Measurements from ENCODE around the gene SLC25A19.
"Not testable (repeated sequence)": the region's sequence is repeated elsewhere in the genome, so short reads cannot be mapped to it uniquely, and the experiment has no call there.

SLC25A19 gene

GRCh38 chr17:75289832-75290337 lies 652 bp upstream of the SLC25A19 start:
- H3K36me3 Mint-ChIP-seq (ENCODE audit: insufficient read depth) = peaks cover 19% of the 10 kb centered on the region
- no peaks in the 10 kb centered on the region for H3K27me3 Mint-ChIP-seq
- peak overlapping the region; percentile 98 to 99 for H3K27ac Mint-ChIP-seq
- no peaks in the 10 kb centered on the region for H3K9me3 Mint-ChIP-seq
- ATAC-seq (replicated peaks) (peak; percentile 36), DNase-seq (peak in 2 of 3 experiments; percentile 55 to 63)
- H3K4me3 Mint-ChIP-seq = peak overlapping the region; percentile 96 to 99
- peaks cover 10 to 12% of the 10 kb centered on the region in 2 donors for H3K4me1 Mint-ChIP-seq (ENCODE audit: low read depth in 2 of 2)

- Mint-ChIP-seq H3K27me3 (no peaks in the 10 kb centered on the region), H3K4me3 (peak overlapping the region; percentile 96 to 99), H3K27ac (peak overlapping the region; percentile 98 to 99), H3K4me1 (ENCODE audit: low read depth in 2 of 2) (peaks cover 10 to 12% of the 10 kb centered on the region in 2 donors), H3K9me3 (no peaks in the 10 kb centered on the region), H3K36me3 (ENCODE audit: insufficient read depth) (peaks cover 19% of the 10 kb centered on the region)
- peak in 2 of 3 experiments; percentile 17 to 35 for DNase-seq
- peak; percentile 7 for ATAC-seq (replicated peaks)
Observed at GRCh38 chr17:75288770-75289114, 491 bp downstream of the SLC25A19 start.

GRCh38 chr17:75288359-75288758 lies 874 bp downstream of the SLC25A19 start:
- Mint-ChIP-seq H3K4me3 (peak overlapping the region; percentile 96 to 99), H3K4me1 (ENCODE audit: low read depth in 2 of 2) (peaks cover 10 to 14% of the 10 kb centered on the region in 2 donors), H3K9me3 (no peaks in the 10 kb centered on the region), H3K27ac (peak overlapping the region; percentile 22 to 98), H3K27me3 (no peaks in the 10 kb centered on the region), H3K36me3 (ENCODE audit: insufficient read depth) (peaks cover 21% of the 10 kb centered on the region)
- no peak for ATAC-seq (replicated peaks)
- DNase-seq = no peak

GRCh38 chr17:75287221-75287620 lies 2.0 kb downstream of the SLC25A19 start:
- DNase-seq = no peak
- H3K4me3 Mint-ChIP-seq = no peak overlapping the region
- H3K4me1 Mint-ChIP-seq (ENCODE audit: low read depth in 2 of 2) = peaks cover 10 to 14% of the 10 kb centered on the region in 2 donors
- no peaks in the 10 kb centered on the region for H3K9me3 Mint-ChIP-seq
- H3K27ac Mint-ChIP-seq = no peak overlapping the region
- peaks cover 24% of the 10 kb centered on the region for H3K36me3 Mint-ChIP-seq (ENCODE audit: insufficient read depth)
- ATAC-seq (replicated peaks) = no peak
- H3K27me3 Mint-ChIP-seq = no peaks in the 10 kb centered on the region

GRCh38 chr17:75285123-75285522 lies 4.1 kb downstream of the SLC25A19 start:
- no peak overlapping the region for H3K4me3 Mint-ChIP-seq
- peaks cover 6 to 14% of the 10 kb centered on the region in 2 donors for H3K4me1 Mint-ChIP-seq (ENCODE audit: low read depth in 2 of 2)
- H3K36me3 Mint-ChIP-seq (ENCODE audit: insufficient read depth) = peaks cover 30% of the 10 kb centered on the region
- DNase-seq = no peak
- ATAC-seq (replicated peaks) = no peak
- H3K27me3 Mint-ChIP-seq = no peaks in the 10 kb centered on the region
- H3K27ac Mint-ChIP-seq = no peak overlapping the region
- H3K9me3 Mint-ChIP-seq = no peaks in the 10 kb centered on the region

GRCh38 chr17:75280189-75280588 lies 9.0 kb downstream of the SLC25A19 start:
- peaks cover 29% of the 10 kb centered on the region for H3K36me3 Mint-ChIP-seq (ENCODE audit: insufficient read depth)
- not testable (repeated sequence) for H3K9me3 Mint-ChIP-seq; H3K27ac Mint-ChIP-seq; H3K4me1 Mint-ChIP-seq (ENCODE audit: low read depth in 2 of 2); DNase-seq; ATAC-seq (replicated peaks); H3K4me3 Mint-ChIP-seq; H3K27me3 Mint-ChIP-seq

GRCh38 chr17:75277664-75278071 lies 11.6 kb downstream of the SLC25A19 start:
- no peak overlapping the region for H3K4me3 Mint-ChIP-seq

GRCh38 chr17:75273977-75274708 lies 15.1 kb downstream of the SLC25A19 start:
- Mint-ChIP-seq H3K4me3 (peak overlapping the region; percentile 11 to 41), H3K27ac (peak overlapping the region; percentile 67 to 79), H3K36me3 (ENCODE audit: insufficient read depth) (peaks cover 15% of the 10 kb centered on the region), H3K4me1 (ENCODE audit: low read depth in 2 of 2) (peaks cover 19 to 20% of the 10 kb centered on the region in 2 donors), H3K9me3 (no peaks in the 10 kb centered on the region), H3K27me3 (no peaks in the 10 kb centered on the region)
- ATAC-seq (replicated peaks) = no peak
- no peak for DNase-seq

More at GRCh38 chr17:75277664-75278071, 11.6 kb downstream of the SLC25A19 start:
- DNase-seq (no peak), ATAC-seq (replicated peaks) (no peak)
- H3K27me3 Mint-ChIP-seq = no peaks in the 10 kb centered on the region
- peaks cover 24% of the 10 kb centered on the region for H3K36me3 Mint-ChIP-seq (ENCODE audit: insufficient read depth)
- peaks cover 4 to 10% of the 10 kb centered on the region in 2 donors for H3K4me1 Mint-ChIP-seq (ENCODE audit: low read depth in 2 of 2)
- H3K9me3 Mint-ChIP-seq = no peaks in the 10 kb centered on the region
- no peak overlapping the region for H3K27ac Mint-ChIP-seq

GRCh38 chr17:75272848-75273184 lies 16.4 kb downstream of the SLC25A19 start:
- DNase-seq = no peak
- Mint-ChIP-seq H3K9me3 (no peaks in the 10 kb centered on the region), H3K36me3 (ENCODE audit: insufficient read depth) (peaks cover 10% of the 10 kb centered on the region), H3K27me3 (no peaks in the 10 kb centered on the region), H3K4me1 (ENCODE audit: low read depth in 2 of 2) (peaks cover 20 to 22% of the 10 kb centered on the region in 2 donors), H3K4me3 (peak overlapping the region; percentile 18 to 86), H3K27ac (peak overlapping the region; percentile 79 to 84)
- ATAC-seq (replicated peaks) = no peak

- Mint-ChIP-seq H3K27ac (peak overlapping the region; percentile 79 to 84), H3K36me3 (ENCODE audit: insufficient read depth) (peaks cover 6% of the 10 kb centered on the region), H3K4me1 (ENCODE audit: low read depth in 2 of 2) (peaks cover 20 to 22% of the 10 kb centered on the region in 2 donors), H3K9me3 (no peaks in the 10 kb centered on the region), H3K27me3 (no peaks in the 10 kb centered on the region), H3K4me3 (peak overlapping the region; percentile 81 to 86)
- ATAC-seq (replicated peaks) = no peak
- no peak for DNase-seq
Observed at GRCh38 chr17:75271955-75272847, 17.0 kb downstream of the SLC25A19 start.

- H3K36me3 Mint-ChIP-seq (ENCODE audit: insufficient read depth) = peaks cover 10% of the 10 kb centered on the region
- peaks cover 20 to 22% of the 10 kb centered on the region in 2 donors for H3K4me1 Mint-ChIP-seq (ENCODE audit: low read depth in 2 of 2)
Observed at GRCh38 chr17:75271233-75271954, 17.8 kb downstream of the SLC25A19 start.

GRCh38 chr17:75270966-75271232 lies 18.3 kb downstream of the SLC25A19 start, which contains the start of gene MIF4GD:
Gene MIF4GD, minus strand, starts transcription at chr17:75271231. Its CDS starts 1,036 bp downstream, at chr17:75270195.
- no peak for ATAC-seq (replicated peaks)
- Mint-ChIP-seq H3K27ac (peak within 1 kb of the TSS; percentile 84 to 87), H3K36me3 (ENCODE audit: insufficient read depth) (peaks cover 15% of the 10 kb centered on the region), H3K4me1 (ENCODE audit: low read depth in 2 of 2) (peaks cover 20 to 22% of the 10 kb centered on the region in 2 donors), H3K4me3 (peak within 1 kb of the TSS; percentile 83 to 86), H3K27me3 (no peaks in the 10 kb centered on the region), H3K9me3 (no peaks in the 10 kb centered on the region)
- no peak for DNase-seq

More at GRCh38 chr17:75271233-75271954, 17.8 kb downstream of the SLC25A19 start:
- H3K4me3 Mint-ChIP-seq = peak overlapping the region; percentile 81 to 86
- H3K27me3 Mint-ChIP-seq = no peaks in the 10 kb centered on the region
- ATAC-seq (replicated peaks) (peak; percentile 87), DNase-seq (peak; percentile 83 to 92 (median 90))
- peak overlapping the region; percentile 79 to 84 for H3K27ac Mint-ChIP-seq
- H3K9me3 Mint-ChIP-seq = no peaks in the 10 kb centered on the region
